ENCODE results near the gene DUSP9. TPM values are rescaled to one million over a fixed set of nuclear protein-coding genes. Genes with fewer than 3 reads are reported as not detected.

DUSP9 gene, protein sequence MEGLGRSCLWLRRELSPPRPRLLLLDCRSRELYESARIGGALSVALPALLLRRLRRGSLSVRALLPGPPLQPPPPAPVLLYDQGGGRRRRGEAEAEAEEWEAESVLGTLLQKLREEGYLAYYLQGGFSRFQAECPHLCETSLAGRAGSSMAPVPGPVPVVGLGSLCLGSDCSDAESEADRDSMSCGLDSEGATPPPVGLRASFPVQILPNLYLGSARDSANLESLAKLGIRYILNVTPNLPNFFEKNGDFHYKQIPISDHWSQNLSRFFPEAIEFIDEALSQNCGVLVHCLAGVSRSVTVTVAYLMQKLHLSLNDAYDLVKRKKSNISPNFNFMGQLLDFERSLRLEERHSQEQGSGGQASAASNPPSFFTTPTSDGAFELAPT
- total RNA-seq, result 0.35 TPM in 1 of 2 replicates, not detected in the other
- polyA plus RNA-seq, result 0.04 and 0.05 TPM in 2 replicates
- 0.09 and 0.14 TPM in 2 replicates for polyA plus RNA-seq (2011; cell fraction: cytosol; rRNA removed)
- polyA plus RNA-seq (2011; cell fraction: nucleus; rRNA removed), result 0.05 TPM in 1 of 2 replicates, not detected in the other
- 0.19 and 0.29 TPM in 2 replicates for polyA plus RNA-seq (2012)
- polyA minus RNA-seq, result 0.19 and 0.74 TPM in 2 replicates
- 22.1 TPM for polyA minus RNA-seq (2011; cell fraction: cytosol; rRNA and poly(A)+ RNA removed)
- polyA minus RNA-seq (2011; cell fraction: nucleus; rRNA and poly(A)+ RNA removed), result not detected in 2 replicates
- not detected for Bru-seq, nascent RNA
- not detected for BruChase-seq, experiment 1, labeled RNA remaining after a 6-hour chase
- percentile 9 among the genes with signal in this experiment for BruChase-seq, experiment 2, labeled RNA remaining after a 2-hour chase
- long read RNA-seq, result 0 reads

DNA sequence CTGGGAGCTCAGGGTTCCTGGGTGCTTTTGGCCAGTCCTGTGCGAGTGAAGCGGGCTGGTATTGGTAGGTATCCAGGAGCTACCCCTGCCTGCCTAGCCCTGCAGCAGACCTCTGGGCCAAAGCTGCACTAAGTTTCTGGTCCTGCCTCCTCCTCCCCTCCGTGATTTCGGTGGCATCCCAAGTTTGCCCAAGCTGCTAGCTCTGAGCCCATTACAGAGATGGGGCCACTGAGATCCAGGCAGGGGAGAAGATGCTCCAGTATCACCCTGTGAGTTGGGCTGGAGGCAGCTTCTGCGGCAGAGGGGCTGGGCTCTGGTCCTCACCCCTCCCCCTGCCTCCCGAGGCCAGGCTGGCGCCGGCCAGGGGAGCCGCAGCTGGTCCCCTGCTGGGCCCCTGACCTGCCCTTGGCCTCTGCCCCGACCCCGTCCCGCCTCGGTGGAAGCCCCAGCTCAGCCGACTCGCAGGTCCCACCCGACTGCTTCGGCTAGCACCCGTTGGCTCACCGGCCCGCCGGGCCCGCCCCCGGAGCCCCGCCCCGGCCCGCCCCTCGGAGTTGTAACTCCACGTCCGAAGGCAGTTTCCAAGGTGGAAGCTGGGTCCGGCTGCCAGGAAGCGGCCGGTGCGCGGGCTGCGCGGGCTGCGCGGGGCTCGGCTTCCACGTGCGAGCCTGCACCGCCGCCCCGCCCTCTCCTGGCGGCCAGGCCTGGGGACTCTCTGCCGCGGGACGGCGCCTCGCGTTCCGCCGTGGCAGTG is at the start of gene DUSP9:
DUSP9 (plus strand) TSS at position 584 of the 754 bp plus-strand sequence. CDS start 751 bp downstream, outside the sequence.
- no peaks in the 10 kb centered on the region for H3K4me1 ChIP-seq (ENCODE audit: control insufficient read depth, extremely low read depth, insufficient read depth, low read length)
- DNase-seq (ENCODE audit: low read depth, low spot score) (peak; percentile 17), FAIRE-seq (peak; percentile 65)
- no peaks in the 10 kb centered on the region for H3K9me3 ChIP-seq (replicated peaks; ENCODE audit: control insufficient read depth, insufficient read depth, low read length)
- H3K9ac ChIP-seq (replicated peaks; ENCODE audit: extremely low read depth, insufficient read depth, low read length), result no peak within 1 kb of the TSS
- H3K27ac ChIP-seq (ENCODE audit: insufficient read depth, low read depth, low read length), result no peak within 1 kb of the TSS
- peaks cover 48 to 50% of the 10 kb centered on the region in 2 experiments for H3K27me3 ChIP-seq (ENCODE audit: control insufficient read depth in 2 of 2, insufficient read depth in 2 of 2, low read length in 2 of 2)
- no peak within 1 kb of the TSS for H2AFZ ChIP-seq (ENCODE audit: low read depth, low read length)
- no TSS peak for BruUV-seq (replicated peaks)
- no peaks in the 10 kb centered on the region for H3K79me2 ChIP-seq (ENCODE audit: control insufficient read depth, insufficient read depth, low read length)
- H3K36me3 ChIP-seq (ENCODE audit: control insufficient read depth in 2 of 2, extremely low read depth in 1 of 2, insufficient read depth in 2 of 2, low read length in 2 of 2), result no peaks in the 10 kb centered on the region
- ChIA-PET POLR2A (no interaction called here), CTCF (interaction anchor here (0.6 to 2.8 kb wide), 4 partner anchors 10 to 37 kb away, joined by 3 to 11 read pairs (median 4); no protein-coding TSS in a partner anchor)
- dilution Hi-C loops (cut with MboI; ENCODE audit: extremely low pct_ligation_motif_present, low sequenced_read_pairs), result no loop called here
- TF ChIP-seq POLR2AphosphoS5 (IDR thresholded peaks at IDR 0.05; ENCODE audit: insufficient read depth, low read depth, low read length) (no peak), JUN (IDR thresholded peaks at IDR 0.05; ENCODE audit: borderline replicate concordance, insufficient read depth, insufficient read length, low read depth) (no peak), GATA2 (IDR thresholded peaks at IDR 0.05; ENCODE audit: insufficient read depth, insufficient read length, low read depth, low read length) (no peak), EZH2 (IDR thresholded peaks at IDR 0.05; ENCODE audit: borderline replicate concordance, low read depth, low read length, severe bottlenecking) (no peak), POLR2A (IDR thresholded peaks at IDR 0.05; ENCODE audit: low read depth, low read length) (no peak)
- TF ChIP-seq, protein P1, sequence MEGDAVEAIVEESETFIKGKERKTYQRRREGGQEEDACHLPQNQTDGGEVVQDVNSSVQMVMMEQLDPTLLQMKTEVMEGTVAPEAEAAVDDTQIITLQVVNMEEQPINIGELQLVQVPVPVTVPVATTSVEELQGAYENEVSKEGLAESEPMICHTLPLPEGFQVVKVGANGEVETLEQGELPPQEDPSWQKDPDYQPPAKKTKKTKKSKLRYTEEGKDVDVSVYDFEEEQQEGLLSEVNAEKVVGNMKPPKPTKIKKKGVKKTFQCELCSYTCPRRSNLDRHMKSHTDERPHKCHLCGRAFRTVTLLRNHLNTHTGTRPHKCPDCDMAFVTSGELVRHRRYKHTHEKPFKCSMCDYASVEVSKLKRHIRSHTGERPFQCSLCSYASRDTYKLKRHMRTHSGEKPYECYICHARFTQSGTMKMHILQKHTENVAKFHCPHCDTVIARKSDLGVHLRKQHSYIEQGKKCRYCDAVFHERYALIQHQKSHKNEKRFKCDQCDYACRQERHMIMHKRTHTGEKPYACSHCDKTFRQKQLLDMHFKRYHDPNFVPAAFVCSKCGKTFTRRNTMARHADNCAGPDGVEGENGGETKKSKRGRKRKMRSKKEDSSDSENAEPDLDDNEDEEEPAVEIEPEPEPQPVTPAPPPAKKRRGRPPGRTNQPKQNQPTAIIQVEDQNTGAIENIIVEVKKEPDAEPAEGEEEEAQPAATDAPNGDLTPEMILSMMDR (IDR thresholded peaks at IDR 0.05; ENCODE audit: extremely low read depth in 1 of 2, insufficient read depth in 1 of 2, low read depth in 1 of 2, low read length in 2 of 2), result no peak
- TF ChIP-seq, protein P2, sequence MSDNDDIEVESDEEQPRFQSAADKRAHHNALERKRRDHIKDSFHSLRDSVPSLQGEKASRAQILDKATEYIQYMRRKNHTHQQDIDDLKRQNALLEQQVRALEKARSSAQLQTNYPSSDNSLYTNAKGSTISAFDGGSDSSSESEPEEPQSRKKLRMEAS (IDR thresholded peaks at IDR 0.05; ENCODE audit: insufficient read depth, insufficient read length), result no peak
- H4K20me1 ChIP-seq (replicated peaks; ENCODE audit: control insufficient read depth, extremely low read depth, insufficient read depth, low read length), result no peaks in the 10 kb centered on the region
- H3K9me1 ChIP-seq (replicated peaks; ENCODE audit: control insufficient read depth, extremely low read depth, insufficient read depth, low read length), result no peaks in the 10 kb centered on the region
- intact Hi-C loops (cut with micrococcal nuclease), result no loop called here
- H3K4me2 ChIP-seq (ENCODE audit: insufficient read depth, low read length), result no peak within 1 kb of the TSS
- no peak within 1 kb of the TSS for H3K4me3 ChIP-seq (replicated peaks in 1 of 3; ENCODE audit: insufficient read depth in 1 of 3, low read depth in 1 of 3, low read length in 3 of 3)
